Osteocyte (in vitro differentiated cells): ENCODE results near the gene DOCK11. TPM values are rescaled to one million over a fixed set of nuclear protein-coding genes. Genes with fewer than 3 reads are reported as not detected.

Experiments
- DNase-seq: peaks from one replicate; pipeline ENCODE4 v3.0.0; 2021; ENCODE audit warnings: mixed read lengths; ENCODE audit not compliant: unreplicated experiment; ENCODE audit errors: extremely low spot score
- H3K27ac Mint-ChIP-seq: one replicate; pipeline ENCODE4 v1.8.0; 2021; ENCODE audit warnings: mild to moderate bottlenecking, mixed read lengths; ENCODE audit not compliant: unreplicated experiment
- H3K27me3 Mint-ChIP-seq: one replicate; pipeline ENCODE4 v1.8.0; 2021; ENCODE audit warnings: mixed read lengths; ENCODE audit not compliant: unreplicated experiment
- H3K36me3 Mint-ChIP-seq: one replicate; pipeline ENCODE4 v1.8.0; 2021; ENCODE audit warnings: mixed read lengths; ENCODE audit not compliant: unreplicated experiment
- H3K4me1 Mint-ChIP-seq: one replicate; pipeline ENCODE4 v1.8.0; 2021; ENCODE audit warnings: mixed read lengths; ENCODE audit not compliant: unreplicated experiment
- H3K4me3 Mint-ChIP-seq: one replicate; pipeline ENCODE4 v1.8.0; 2021; ENCODE audit warnings: mild to moderate bottlenecking, moderate library complexity, mixed read lengths; ENCODE audit not compliant: unreplicated experiment
- H3K9me3 Mint-ChIP-seq: one replicate; pipeline ENCODE4 v1.8.0; 2021; ENCODE audit warnings: mixed read lengths; ENCODE audit not compliant: unreplicated experiment
- CTCF ChIP-seq: fragments of 200-600 bp; sonication (generic); IDR thresholded peaks from 2 replicates; pipeline ENCODE4 v1.5.0; 2021; ENCODE audit warnings: antibody characterized with exemption, mild to moderate bottlenecking, moderate library complexity
- total RNA-seq: library from RNA; stranded (reverse); gene quantifications from 2 replicates; pipeline ENCODE4 v1.2.1, GENCODE V29; 2021

The DOCK11 gene
- total RNA-seq, 1 donor from 2014 or later, result 24.8 TPM

- Mint-ChIP-seq H3K27ac (peak overlapping the region; percentile 25), H3K36me3 (no peaks in the 10 kb centered on the region), H3K4me3 (no peak overlapping the region), H3K27me3 (no peaks in the 10 kb centered on the region), H3K4me1 (peaks cover 33% of the 10 kb centered on the region), H3K9me3 (no peaks in the 10 kb centered on the region)
- no peak for DNase-seq
- no peak for TF ChIP-seq CTCF
These were observed 229.2 kb downstream of the DOCK11 start for GRCh38 chrX:118724775-118725174.

- H3K4me3 Mint-ChIP-seq, result peak overlapping the region; percentile 64
- no peak for DNase-seq
- peak overlapping the region; percentile 91 for H3K27ac Mint-ChIP-seq
- no peaks in the 10 kb centered on the region for H3K27me3 Mint-ChIP-seq
- no peaks in the 10 kb centered on the region for H3K9me3 Mint-ChIP-seq
- peaks cover 47% of the 10 kb centered on the region for H3K4me1 Mint-ChIP-seq
- no peak for TF ChIP-seq CTCF
- no peaks in the 10 kb centered on the region for H3K36me3 Mint-ChIP-seq
These were observed 230.8 kb downstream of the DOCK11 start for GRCh38 chrX:118726396-118726795.

DNA sequence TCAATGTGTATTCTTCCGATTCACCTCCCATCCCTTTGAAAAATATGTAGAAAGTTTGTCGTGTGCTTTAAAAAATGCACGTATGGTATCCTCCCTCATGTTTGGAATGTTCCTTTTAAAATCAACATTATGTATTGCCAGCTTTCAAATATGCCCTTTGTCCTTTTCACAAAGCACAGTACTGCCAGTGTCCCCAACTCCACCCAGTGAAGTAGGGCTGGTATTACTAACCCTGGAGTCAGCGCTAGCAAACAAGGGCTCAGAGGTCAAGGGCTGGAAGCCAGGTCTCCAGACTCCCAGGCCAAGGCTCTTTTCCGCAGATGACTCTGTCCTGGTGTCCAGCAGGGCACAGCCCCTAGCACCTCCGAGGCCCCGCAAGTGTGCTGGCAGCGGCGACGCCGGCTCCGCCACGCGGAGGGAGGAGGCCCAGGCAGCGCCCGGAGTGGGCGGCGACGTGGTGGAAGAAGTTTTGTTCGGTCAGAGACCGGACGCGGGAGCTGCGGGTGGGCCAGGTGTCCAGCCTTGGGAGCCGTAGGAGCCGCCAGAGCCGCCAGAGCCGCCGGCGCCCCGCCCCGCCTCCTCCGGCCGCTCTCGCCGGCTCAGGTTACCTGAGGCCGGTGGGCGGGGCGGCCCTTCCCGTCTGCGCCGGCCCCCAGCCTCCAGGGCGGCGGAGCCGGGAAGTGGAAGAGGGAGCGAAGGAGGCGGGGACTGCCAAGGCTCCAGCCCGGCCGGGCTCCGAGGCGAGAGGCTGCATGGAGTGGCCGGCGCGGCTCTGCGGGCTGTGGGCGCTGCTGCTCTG is 231.5 kb downstream of the DOCK11 start, which contains the start of gene IL13RA1:
IL13RA1 (plus strand) TSS at position 720 of the 799 bp plus-strand sequence; CDS start at position 753, 33 bp downstream.
- peak; percentile 94 for DNase-seq

GRCh38 chrX:118727686-118728339 is 232.2 kb downstream of the DOCK11 start:
- Mint-ChIP-seq H3K4me3 (peak overlapping the region; percentile 81), H3K36me3 (no peaks in the 10 kb centered on the region), H3K4me1 (peaks cover 50% of the 10 kb centered on the region), H3K27ac (peak overlapping the region; percentile 78), H3K9me3 (peaks cover under 1% of the 10 kb centered on the region), H3K27me3 (no peaks in the 10 kb centered on the region)
- no peak for TF ChIP-seq CTCF
- DNase-seq, result no peak

More for the DNA sequence above, 231.5 kb downstream of the DOCK11 start, which contains the start of gene IL13RA1:
- Mint-ChIP-seq H3K36me3 (no peaks in the 10 kb centered on the region), H3K27ac (peak within 1 kb of the TSS; percentile 91), H3K4me1 (peaks cover 48% of the 10 kb centered on the region), H3K27me3 (no peaks in the 10 kb centered on the region), H3K9me3 (no peaks in the 10 kb centered on the region), H3K4me3 (peak within 1 kb of the TSS; percentile 81)
- TF ChIP-seq CTCF, result no peak
